HCT116 (cell line): ENCODE data around the gene EXOC4. TPM values are rescaled to one million over a fixed set of nuclear protein-coding genes. Genes with fewer than 3 reads are reported as not detected.

ENCODE experiments used
- ATAC-seq: fragments of 200-7000 bp; cut with Tn5 transposase; 2 replicates; pipeline ENCODE4 v1.9.1; 2020; ENCODE audit warnings: mild to moderate bottlenecking, moderate library complexity
- BruUV-seq: library from RNA; stranded (reverse); fragments of 400-500 nt; replicated peaks from 2 replicates; lab custom pipeline; 2021; lab: Mats Ljungman, UMichigan
- CTCF ChIA-PET: fragments of 300-600 bp; sonication (Branson Sonifier 250); formaldehyde crosslinking; loops from one replicate; lab custom pipeline; 2021; ENCODE audit warnings: antibody characterized with exemption; lab: Charles Lee
- POLR2A ChIA-PET: fragments of 300-600, 350-600 bp; sonication (Branson Sonifier 250); formaldehyde crosslinking; loops from one replicate; lab custom pipeline; 2021; ENCODE audit warnings: antibody characterized with exemption; lab: Charles Lee
- RAD21 ChIA-PET, 2 experiments: fragments of 300-600 bp; sonication (Branson Sonifier 250); formaldehyde crosslinking; loops; one replicate each; lab custom pipeline; 2023; ENCODE audit warnings: low total read pairs in 2 of 2; ENCODE audit not compliant: uncharacterized antibody in 2 of 2, unreplicated experiment in 2 of 2, low non-redundant PET in 1 of 2; lab: Charles Lee
- DNase-seq: peaks from one replicate; pipeline ENCODE4 v3.0.0-alpha.2; 2010; ENCODE audit warnings: low read depth, low spot score
- H2AFZ ChIP-seq: fragments of 200-600 bp; shearing (Covaris generic), sonication (generic); 2 replicates; pipeline ENCODE4 v1.6.1; 2017; ENCODE audit warnings: low read depth, mixed run types, mixed read lengths, antibody characterized with exemption, low read length; ENCODE audit not compliant: poor library complexity, severe bottlenecking
- H3K27ac ChIP-seq: 2 replicates; pipeline ENCODE4 v1.5.1; 2012; ENCODE audit warnings: low read depth, low read length
- H3K27me3 ChIP-seq: fragments of 200-600 bp; sonication (generic); 2 replicates; pipeline ENCODE4 v1.6.1; 2016; ENCODE audit warnings: mixed run types, low read length, mixed read lengths; ENCODE audit not compliant: insufficient read depth
- H3K36me3 ChIP-seq, 2 experiments: fragments of 200-500 bp in 1 of 2; fragments of 200-600 bp in 1 of 2; sonication (Bioruptor generic) in 1 of 2; sonication (generic) in 1 of 2; 2 replicates each; pipeline versions ENCODE4 v1.5.1 to v1.6.1; 2014 to 2016; ENCODE audit warnings: low read length in 2 of 2, inconsistent platforms in 1 of 2, mixed read lengths in 1 of 2, mixed run types in 1 of 2; ENCODE audit not compliant: insufficient read depth in 2 of 2, control insufficient read depth in 1 of 2
- H3K4me1 ChIP-seq, 2 experiments: fragments of 200-600 bp in 1 of 2; sonication (generic) in 1 of 2; 2 replicates each; pipeline versions ENCODE4 v1.5.1 to v1.6.1; 2012 to 2017; ENCODE audit warnings: low read length in 2 of 2, inconsistent platforms in 1 of 2, mild to moderate bottlenecking in 1 of 2, mixed read lengths in 1 of 2, mixed run types in 1 of 2, moderate library complexity in 1 of 2; ENCODE audit not compliant: insufficient read depth in 2 of 2, control insufficient read depth in 1 of 2
- H3K4me2 ChIP-seq: fragments of 200-600 bp; sonication (generic); 2 replicates; pipeline ENCODE4 v1.6.1; 2017; ENCODE audit warnings: mixed run types, low read length, mixed read lengths
- H3K4me3 ChIP-seq, 2 experiments: fragments of 200-600 bp in 1 of 2; sonication (generic) in 1 of 2; replicated peaks in 1 of 2; 2 replicates each; pipeline ENCODE4 v1.5.1; 2011 to 2016; ENCODE audit warnings: low read length in 2 of 2, control low read depth in 1 of 2, low read depth in 1 of 2, mild to moderate bottlenecking in 1 of 2, mixed read lengths in 1 of 2, mixed run types in 1 of 2
- H3K79me2 ChIP-seq: fragments of 200-600 bp; sonication (generic); 2 replicates; pipeline ENCODE4 v1.6.1; 2017; ENCODE audit warnings: mild to moderate bottlenecking, mixed run types, low read length, moderate library complexity, mixed read lengths; ENCODE audit not compliant: insufficient read depth
- H3K9ac ChIP-seq: fragments of 200-600 bp; sonication (generic); 2 replicates; pipeline ENCODE4 v1.6.1; 2016; ENCODE audit warnings: low read length, mixed read lengths
- H3K9me2 ChIP-seq: fragments of 200-600 bp; sonication (generic), shearing (Covaris generic); 2 replicates; pipeline ENCODE4 v1.6.1; 2017; ENCODE audit warnings: mixed run types, mild to moderate bottlenecking, moderate library complexity; ENCODE audit not compliant: insufficient read depth
- H3K9me3 ChIP-seq, 2 experiments: fragments of 200-500 bp in 1 of 2; fragments of 200-600 bp in 1 of 2; sonication (Bioruptor generic) in 1 of 2; sonication (generic) in 1 of 2; 2 replicates each; pipeline ENCODE4 v1.6.1; 2014 to 2017; ENCODE audit warnings: low read length in 2 of 2, mixed read lengths in 2 of 2, inconsistent platforms in 1 of 2, low read depth in 1 of 2, mild to moderate bottlenecking in 1 of 2, mixed run types in 1 of 2, moderate library complexity in 1 of 2; ENCODE audit not compliant: control insufficient read depth in 1 of 2, insufficient read depth in 1 of 2
- H4K20me1 ChIP-seq: fragments of 200-600 bp; sonication (generic), shearing (Covaris generic); 2 replicates; pipeline ENCODE4 v1.6.1; 2017; ENCODE audit warnings: mixed run types, mild to moderate bottlenecking, moderate library complexity; ENCODE audit not compliant: insufficient read depth
- ATF3 ChIP-seq: IDR thresholded peaks from 2 replicates; pipeline ENCODE4 v1.6.1; 2012
- CBX3 ChIP-seq: IDR thresholded peaks from 2 replicates; pipeline ENCODE4 v1.6.1; 2012; ENCODE audit warnings: low read depth
- EGR1 ChIP-seq: IDR thresholded peaks from 2 replicates; pipeline ENCODE4 v1.6.1; 2012; ENCODE audit warnings: low read depth
- ELF1 ChIP-seq: IDR thresholded peaks from 2 replicates; pipeline ENCODE4 v1.6.1; 2012; ENCODE audit warnings: low read depth, borderline replicate concordance
- EZH2 ChIP-seq: fragments of 200-600 bp; sonication (generic); IDR thresholded peaks from 2 replicates; pipeline ENCODE4 v1.6.1; 2017; ENCODE audit warnings: antibody characterized with exemption, mixed run types
- EZH2phosphoT487 ChIP-seq: fragments of 200-600 bp; IDR thresholded peaks from 2 replicates; pipeline ENCODE4 v1.6.1; 2018; ENCODE audit warnings: antibody characterized with exemption, borderline replicate concordance
- FOSL1 ChIP-seq: IDR thresholded peaks from 2 replicates; pipeline ENCODE4 v1.6.1; 2012; ENCODE audit warnings: low read depth
- JUND ChIP-seq: IDR thresholded peaks from 2 replicates; pipeline ENCODE4 v1.6.1; 2012
- MAX ChIP-seq: IDR thresholded peaks from 2 replicates; pipeline ENCODE4 v1.6.1; 2012
- POLR2A ChIP-seq: IDR thresholded peaks from 2 replicates; pipeline ENCODE4 v1.7.0; 2011; ENCODE audit warnings: borderline replicate concordance; ENCODE audit not compliant: insufficient read depth, insufficient read length; ENCODE audit errors: extremely low read depth
- POLR2AphosphoS5 ChIP-seq: IDR thresholded peaks from 2 replicates; pipeline ENCODE4 v1.6.1; 2011; ENCODE audit warnings: mild to moderate bottlenecking, low read depth, low read length, moderate library complexity
- REST ChIP-seq: IDR thresholded peaks from 2 replicates; pipeline ENCODE4 v1.6.1; 2012; ENCODE audit warnings: low read depth
- SRF ChIP-seq: IDR thresholded peaks from 2 replicates; pipeline ENCODE4 v1.6.1; 2012; ENCODE audit warnings: low read depth
- TCF7L2 ChIP-seq: IDR thresholded peaks from 2 replicates; pipeline ENCODE4 v1.7.0; 2011; ENCODE audit warnings: borderline replicate concordance, inconsistent platforms; ENCODE audit not compliant: insufficient read depth, insufficient read length; ENCODE audit errors: extremely low read depth
- YY1 ChIP-seq: IDR thresholded peaks from 2 replicates; pipeline ENCODE4 v1.6.1; 2011; ENCODE audit warnings: low read length, low read depth, moderate library complexity, mild to moderate bottlenecking; ENCODE audit not compliant: insufficient replicate concordance; ENCODE audit errors: extremely low read depth
- ZFX ChIP-seq: fragments of 450-650 bp; IDR thresholded peaks from 2 replicates; pipeline ENCODE4 v1.6.1; 2017
- ZNF274 ChIP-seq: fragments of 200-500 bp; sonication (Bioruptor generic); IDR thresholded peaks from 2 replicates; pipeline ENCODE4 v1.6.1; 2014; ENCODE audit warnings: mild to moderate bottlenecking, low read depth, low read length, inconsistent platforms
- intact Hi-C: fragments of 100-400 bp; cut with micrococcal nuclease; formaldehyde crosslinking; loops from 2 replicates; pipeline ENCODE4 v1.10.0; 2022
- total RNA-seq: library from RNA; stranded (reverse); gene quantifications from one replicate; pipeline ENCODE4 v1.2.1, GENCODE V29; 2021; ENCODE audit not compliant: unreplicated experiment

Gene EXOC4
- total RNA-seq, 1 experiment from 2014 or later = 40.3 TPM

- DNase-seq = no peak
- CTCF ChIA-PET = no interaction called here
- Histone ChIP-seq H3K79me2 (no peaks in the 10 kb centered on the region), H3K9me3 (no peaks in the 10 kb centered on the region), H2AFZ (no peak overlapping the region), H3K9me2 (no peaks in the 10 kb centered on the region)
- TF ChIP-seq EZH2phosphoT487 (no peak), CBX3 (no peak), ZNF274 (no peak), POLR2AphosphoS5 (no peak), YY1 (no peak), POLR2A (no peak), SRF (no peak), TCF7L2 (no peak), MAX (no peak), EZH2 (no peak), JUND (no peak), REST (no peak), ZFX (no peak), ELF1 (no peak), EGR1 (no peak), FOSL1 (no peak), ATF3 (no peak)
- TF ChIP-seq, all 23 proteins: peak for 0
- no peak overlapping the region for H3K9ac ChIP-seq
- H3K27me3 ChIP-seq = no peaks in the 10 kb centered on the region
- no peak overlapping the region for H3K27ac ChIP-seq
- POLR2A ChIA-PET = no interaction called here
- no peaks in the 10 kb centered on the region for H4K20me1 ChIP-seq
- RAD21 ChIA-PET = no interaction called here
- ATAC-seq = no peak
- H3K4me1 ChIP-seq = no peaks in the 10 kb centered on the region
- no TSS peak for BruUV-seq
- no peak overlapping the region for H3K4me3 ChIP-seq
- no peaks in the 10 kb centered on the region for H3K36me3 ChIP-seq
- intact Hi-C loops = no loop called here
- H3K4me2 ChIP-seq = no peak overlapping the region
These were observed 108.9 kb downstream of the EXOC4 start for GRCh38 chr7:133361806-133362205.
